Measurements from ENCODE around the gene KDM2B.
A peak's percentile ranks its signal among the peaks of the same experiment; 100 is the strongest.

The KDM2B gene

GRCh38 chr12:121562488-121562887, 18.3 kb downstream of the KDM2B start:
- H3K36me3 ChIP-seq (ENCODE audit: insufficient read depth, low read length) = peaks cover 48% of the 10 kb centered on the region
- H3K27me3 ChIP-seq (ENCODE audit: insufficient read depth, low read length, poor library complexity) = no peaks in the 10 kb centered on the region
- ATAC-seq (ENCODE audit: insufficient read depth, low read depth) = peak; percentile 35; the same call in 1 of the 3 replicates
- H3K79me2 ChIP-seq (ENCODE audit: insufficient read depth, low read length) = peaks cover 29% of the 10 kb centered on the region
- H3K4me2 ChIP-seq (ENCODE audit: insufficient read depth, low read length) = no peak overlapping the region
- H4K20me1 ChIP-seq (ENCODE audit: insufficient read depth, low read length) = no peaks in the 10 kb centered on the region; the same call in none of the 2 replicates
- no peak overlapping the region for H3K9ac ChIP-seq (ENCODE audit: low read depth, low read length)
- no peak for DNase-seq
- no peaks in the 10 kb centered on the region for H3K9me3 ChIP-seq (ENCODE audit: insufficient read depth, low read length, severe bottlenecking)
- H2AFZ ChIP-seq (ENCODE audit: low read depth, low read length) = no peak overlapping the region
- no peak overlapping the region for H3K4me3 ChIP-seq (ENCODE audit: low read depth in 1 of 2, low read length in 2 of 2)
- H3K4me1 ChIP-seq (ENCODE audit: insufficient read depth, low read length) = no peaks in the 10 kb centered on the region
- no peak overlapping the region for H3K27ac ChIP-seq (ENCODE audit: low read length)
- TF ChIP-seq EZH2 (IDR thresholded peaks at IDR 0.05; ENCODE audit: borderline replicate concordance, low read depth, low read length, severe bottlenecking) = no peak
- TF ChIP-seq, protein P1, sequence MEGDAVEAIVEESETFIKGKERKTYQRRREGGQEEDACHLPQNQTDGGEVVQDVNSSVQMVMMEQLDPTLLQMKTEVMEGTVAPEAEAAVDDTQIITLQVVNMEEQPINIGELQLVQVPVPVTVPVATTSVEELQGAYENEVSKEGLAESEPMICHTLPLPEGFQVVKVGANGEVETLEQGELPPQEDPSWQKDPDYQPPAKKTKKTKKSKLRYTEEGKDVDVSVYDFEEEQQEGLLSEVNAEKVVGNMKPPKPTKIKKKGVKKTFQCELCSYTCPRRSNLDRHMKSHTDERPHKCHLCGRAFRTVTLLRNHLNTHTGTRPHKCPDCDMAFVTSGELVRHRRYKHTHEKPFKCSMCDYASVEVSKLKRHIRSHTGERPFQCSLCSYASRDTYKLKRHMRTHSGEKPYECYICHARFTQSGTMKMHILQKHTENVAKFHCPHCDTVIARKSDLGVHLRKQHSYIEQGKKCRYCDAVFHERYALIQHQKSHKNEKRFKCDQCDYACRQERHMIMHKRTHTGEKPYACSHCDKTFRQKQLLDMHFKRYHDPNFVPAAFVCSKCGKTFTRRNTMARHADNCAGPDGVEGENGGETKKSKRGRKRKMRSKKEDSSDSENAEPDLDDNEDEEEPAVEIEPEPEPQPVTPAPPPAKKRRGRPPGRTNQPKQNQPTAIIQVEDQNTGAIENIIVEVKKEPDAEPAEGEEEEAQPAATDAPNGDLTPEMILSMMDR (IDR thresholded peaks at IDR 0.05; ENCODE audit: borderline replicate concordance, extremely low read depth, low read length, poor library complexity, severe bottlenecking) = no peak

- no peak overlapping the region for H3K27ac ChIP-seq (ENCODE audit: low read length)
- H3K4me1 ChIP-seq (ENCODE audit: insufficient read depth, low read length) = no peaks in the 10 kb centered on the region
- DNase-seq (no peak), ATAC-seq (ENCODE audit: insufficient read depth, low read depth) (no peak)
- H3K9me3 ChIP-seq (ENCODE audit: insufficient read depth, low read length, severe bottlenecking) = no peaks in the 10 kb centered on the region
- no peak overlapping the region for H3K4me2 ChIP-seq (ENCODE audit: insufficient read depth, low read length)
- H2AFZ ChIP-seq (ENCODE audit: low read depth, low read length) = no peak overlapping the region
- H3K4me3 ChIP-seq (ENCODE audit: low read depth in 1 of 2, low read length in 2 of 2) = no peak overlapping the region
- no peaks in the 10 kb centered on the region for H3K27me3 ChIP-seq (ENCODE audit: insufficient read depth, low read length, poor library complexity)
- H3K79me2 ChIP-seq (ENCODE audit: insufficient read depth, low read length) = peaks cover 30% of the 10 kb centered on the region
- H3K9ac ChIP-seq (ENCODE audit: low read depth, low read length) = no peak overlapping the region
- TF ChIP-seq, protein P1 (IDR thresholded peaks at IDR 0.05; ENCODE audit: borderline replicate concordance, extremely low read depth, low read length, poor library complexity, severe bottlenecking) = no peak
- TF ChIP-seq EZH2 (IDR thresholded peaks at IDR 0.05; ENCODE audit: borderline replicate concordance, low read depth, low read length, severe bottlenecking) = no peak
- no peaks in the 10 kb centered on the region; the same call in none of the 2 replicates for H4K20me1 ChIP-seq (ENCODE audit: insufficient read depth, low read length)
- H3K36me3 ChIP-seq (ENCODE audit: insufficient read depth, low read length) = peaks cover 47% of the 10 kb centered on the region
These were observed 19.8 kb downstream of the KDM2B start for GRCh38 chr12:121561009-121561395.

DNA sequence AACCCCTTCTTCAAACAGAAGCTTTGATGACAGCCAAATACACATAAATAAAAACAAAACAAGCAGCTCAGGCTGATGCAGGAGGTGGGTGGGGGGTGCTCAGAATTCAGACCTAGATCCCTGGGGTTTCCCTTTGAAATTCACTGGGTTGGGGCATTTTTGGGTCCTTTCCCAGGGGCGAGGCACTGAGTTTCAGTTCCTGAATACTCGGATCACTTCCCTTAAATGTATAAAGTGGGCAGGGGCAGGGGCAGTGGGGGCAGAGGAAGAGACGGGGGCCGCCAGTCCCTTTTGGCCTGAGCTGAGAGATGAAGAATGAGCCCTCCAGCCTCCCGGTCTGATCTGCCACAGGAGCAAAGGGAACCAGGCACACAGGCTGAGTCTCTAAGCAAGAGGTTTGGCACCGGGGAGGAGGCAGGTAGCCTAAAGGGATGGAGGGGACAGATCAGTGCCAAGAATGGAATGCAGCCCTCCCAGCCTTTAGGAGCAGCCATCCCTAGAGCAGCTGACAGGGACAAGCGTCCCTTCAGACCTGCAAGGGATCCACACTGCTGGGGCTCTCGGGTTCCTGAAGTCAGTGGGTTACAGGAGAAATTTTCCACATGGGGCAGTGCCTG, 20.3 kb downstream of the KDM2B start:
- peaks cover 28% of the 10 kb centered on the region for H3K79me2 ChIP-seq (ENCODE audit: insufficient read depth, low read length)
- ATAC-seq (ENCODE audit: insufficient read depth, low read depth) = no peak

More for the DNA sequence above, 20.3 kb downstream of the KDM2B start:
- peaks cover 47% of the 10 kb centered on the region for H3K36me3 ChIP-seq (ENCODE audit: insufficient read depth, low read length)
- no peaks in the 10 kb centered on the region for H3K9me3 ChIP-seq (ENCODE audit: insufficient read depth, low read length, severe bottlenecking)
- DNase-seq = no peak
- no peak overlapping the region for H3K4me3 ChIP-seq (ENCODE audit: low read depth in 1 of 2, low read length in 2 of 2)
- H2AFZ ChIP-seq (ENCODE audit: low read depth, low read length) = no peak overlapping the region
- H3K9ac ChIP-seq (ENCODE audit: low read depth, low read length) = no peak overlapping the region
- H4K20me1 ChIP-seq (ENCODE audit: insufficient read depth, low read length) = no peaks in the 10 kb centered on the region; the same call in none of the 2 replicates
- no peak overlapping the region for H3K4me2 ChIP-seq (ENCODE audit: insufficient read depth, low read length)
- TF ChIP-seq, protein P1 (IDR thresholded peaks at IDR 0.05; ENCODE audit: borderline replicate concordance, extremely low read depth, low read length, poor library complexity, severe bottlenecking) = no peak
- no peak for TF ChIP-seq EZH2 (IDR thresholded peaks at IDR 0.05; ENCODE audit: borderline replicate concordance, low read depth, low read length, severe bottlenecking)
- H3K27ac ChIP-seq (ENCODE audit: low read length) = no peak overlapping the region
- H3K4me1 ChIP-seq (ENCODE audit: insufficient read depth, low read length) = no peaks in the 10 kb centered on the region
- H3K27me3 ChIP-seq (ENCODE audit: insufficient read depth, low read length, poor library complexity) = no peaks in the 10 kb centered on the region
